ENCODE results near the gene AHCYL2.

GRCh38 chr7:129450295-129450694 is 225.5 kb downstream of the AHCYL2 start:
- TF ChIP-seq POLR2AphosphoS5 (IDR thresholded peaks at IDR 0.05; ENCODE audit: borderline replicate concordance, low read depth, low read length) (no peak), EZH2 (IDR thresholded peaks at IDR 0.05) (no peak), FOXP2 (optimal IDR thresholded peaks at IDR 0.05; ENCODE audit: control extremely low read depth, extremely low read length, insufficient read depth) (no peak)

Measured in SK-N-MC (cell line).